GM23338 (cell line): Measurements from ENCODE around the gene XPC. TPM values are rescaled to one million over a fixed set of nuclear protein-coding genes. Genes with fewer than 3 reads are reported as not detected.

ENCODE experiments used
- ATAC-seq: fragments of 200-7000 bp; cut with Tn5 transposase; 3 replicates; pipeline ENCODE4 v1.9.1; 2020
- DNase-seq: peaks from one replicate; pipeline ENCODE4 v3.0.0-alpha.2; 2015; ENCODE audit warnings: low spot score
- H2AFZ ChIP-seq: fragments of 200-600 bp; sonication (generic); 2 replicates; pipeline ENCODE4 v1.8.0; 2016; ENCODE audit warnings: antibody characterized with exemption, mild to moderate bottlenecking, moderate library complexity
- H3F3A ChIP-seq: fragments of 200-600 bp; sonication (generic); replicated peaks from 2 replicates; pipeline ENCODE4 v1.8.0; 2017; ENCODE audit warnings: antibody characterized with exemption, mixed run types, low read depth
- H3K27ac ChIP-seq: fragments of 200-600 bp; sonication (generic); 2 replicates; pipeline ENCODE4 v1.6.1; 2016; ENCODE audit warnings: low read depth
- H3K27me3 ChIP-seq: fragments of 200-600 bp; sonication (generic); 2 replicates; pipeline ENCODE4 v1.8.0; 2016; ENCODE audit warnings: mild to moderate bottlenecking, mixed run types, moderate library complexity; ENCODE audit not compliant: insufficient read depth
- H3K36me3 ChIP-seq: fragments of 200-600 bp; sonication (generic); 2 replicates; pipeline ENCODE4 v1.8.0; 2016; ENCODE audit warnings: mild to moderate bottlenecking; ENCODE audit not compliant: insufficient read depth
- H3K4me1 ChIP-seq: fragments of 200-600 bp; sonication (generic); 2 replicates; pipeline ENCODE4 v1.8.0; 2016; ENCODE audit warnings: mild to moderate bottlenecking, moderate library complexity; ENCODE audit not compliant: insufficient read depth
- H3K4me2 ChIP-seq: fragments of 200-600 bp; sonication (generic); 2 replicates; pipeline ENCODE4 v1.7.1; 2017; ENCODE audit warnings: mixed run types
- H3K4me3 ChIP-seq: fragments of 200-600 bp; sonication (generic); 2 replicates; pipeline ENCODE4 v1.6.1; 2016; ENCODE audit warnings: mixed run types
- H3K79me2 ChIP-seq: fragments of 200-600 bp; sonication (generic); replicated peaks from 2 replicates; pipeline ENCODE4 v1.8.0; 2017; ENCODE audit warnings: mild to moderate bottlenecking; ENCODE audit not compliant: insufficient read depth
- H3K9me2 ChIP-seq: fragments of 200-600 bp; sonication (generic); 2 replicates; pipeline ENCODE4 v1.8.0; 2017; ENCODE audit not compliant: insufficient read depth
- H4K20me1 ChIP-seq: fragments of 200-600 bp; sonication (generic); replicated peaks from 2 replicates; pipeline ENCODE4 v1.8.0; 2017; ENCODE audit warnings: mild to moderate bottlenecking; ENCODE audit not compliant: insufficient read depth
- H3K27ac Mint-ChIP-seq: 2 replicates; pipeline ENCODE4 v1.8.0; 2020; ENCODE audit warnings: inconsistent platforms, mild to moderate bottlenecking, moderate library complexity, mixed read lengths
- H3K27me3 Mint-ChIP-seq: 3 replicates; pipeline ENCODE4 v1.8.0; 2022; ENCODE audit warnings: low read depth, mild to moderate bottlenecking, moderate library complexity, mixed read lengths, inconsistent platforms; ENCODE audit not compliant: insufficient read depth, poor library complexity
- H3K36me3 Mint-ChIP-seq: 3 replicates; pipeline ENCODE4 v1.8.0; 2021; ENCODE audit warnings: low read depth, mild to moderate bottlenecking, inconsistent platforms, moderate library complexity, mixed read lengths
- H3K4me1 Mint-ChIP-seq: 3 replicates; pipeline ENCODE4 v1.8.0; 2020; ENCODE audit warnings: mild to moderate bottlenecking, inconsistent platforms, mixed read lengths
- H3K4me3 Mint-ChIP-seq: 3 replicates; pipeline ENCODE4 v1.8.0; 2021; ENCODE audit warnings: moderate library complexity, mild to moderate bottlenecking, inconsistent platforms, mixed read lengths
- H3K9me3 Mint-ChIP-seq: 3 replicates; pipeline ENCODE4 v1.8.0; 2020; ENCODE audit warnings: moderate library complexity, mild to moderate bottlenecking, inconsistent platforms, mixed read lengths
- ETS1 ChIP-seq: IDR thresholded peaks from 2 replicates; pipeline ENCODE4 v1.6.1; 2016; ENCODE audit warnings: antibody characterized with exemption
- EZH2 ChIP-seq: fragments of 200-600 bp; sonication (generic); IDR thresholded peaks from one replicate; pipeline ENCODE4 v1.8.0; 2017; ENCODE audit warnings: antibody characterized with exemption, mild to moderate bottlenecking, low read depth; ENCODE audit not compliant: unreplicated experiment
- JUNB ChIP-seq: IDR thresholded peaks from one replicate; pipeline ENCODE4 v1.6.1; 2016; ENCODE audit warnings: antibody characterized with exemption; ENCODE audit not compliant: unreplicated experiment
- NANOG ChIP-seq: IDR thresholded peaks from 2 replicates; pipeline ENCODE4 v1.6.1; 2016; ENCODE audit warnings: antibody characterized with exemption, borderline replicate concordance
- POLR2AphosphoS5 ChIP-seq: IDR thresholded peaks from 2 replicates; pipeline ENCODE4 v1.6.1; 2016; ENCODE audit warnings: antibody characterized with exemption, low read depth
- ZNF114 ChIP-seq: fragments of 250-450 bp; sonication (Bioruptor Pico); IDR thresholded peaks from 2 replicates; pipeline ENCODE4 v1.5.0; 2020; ENCODE audit warnings: mild to moderate bottlenecking, moderate library complexity
- ZNF331 ChIP-seq: fragments of 250-450 bp; sonication (Bioruptor Pico); IDR thresholded peaks from 2 replicates; pipeline ENCODE4 v1.5.0; 2020; ENCODE audit warnings: low read depth, mild to moderate bottlenecking, moderate library complexity
- polyA plus RNA-seq: library from polyadenylated mRNA; unstranded; fragments of >200 nt; fragmentation: Nextera tagmentation; extraction: Ambion mirVana; gene quantifications from 2 replicates; pipeline ENCODE4 v1.2.1, GENCODE V29; 2016
- total RNA-seq: library from RNA; depleted of rRNA; stranded (reverse); fragments of >200 nt; shearing (Covaris generic); gene quantifications from 2 replicates; pipeline ENCODE4 v1.2.3, GENCODE V29; 2014
- TF ChIP-seq, protein P1 (sequence below): fragments of 250-450 bp; sonication (Bioruptor Pico); IDR thresholded peaks from 2 replicates; pipeline ENCODE4 v1.5.0; 2020; ENCODE audit warnings: mild to moderate bottlenecking, moderate library complexity
- TF ChIP-seq, protein P2 (sequence below), 2 experiments: fragments of 200-600 bp in 1 of 2; sonication (generic) in 1 of 2; conservative IDR thresholded peaks; 2 replicates each; pipeline versions ENCODE4 v1.5.1 to v1.6.1; 2016 to 2017; ENCODE audit warnings: antibody characterized with exemption in 2 of 2, low read depth in 2 of 2, mild to moderate bottlenecking in 2 of 2, moderate library complexity in 1 of 2

The XPC gene
- total and polyA plus RNA-seq, 2 experiments from 2014 or later, result 34.9 to 41.5 TPM

DNA sequence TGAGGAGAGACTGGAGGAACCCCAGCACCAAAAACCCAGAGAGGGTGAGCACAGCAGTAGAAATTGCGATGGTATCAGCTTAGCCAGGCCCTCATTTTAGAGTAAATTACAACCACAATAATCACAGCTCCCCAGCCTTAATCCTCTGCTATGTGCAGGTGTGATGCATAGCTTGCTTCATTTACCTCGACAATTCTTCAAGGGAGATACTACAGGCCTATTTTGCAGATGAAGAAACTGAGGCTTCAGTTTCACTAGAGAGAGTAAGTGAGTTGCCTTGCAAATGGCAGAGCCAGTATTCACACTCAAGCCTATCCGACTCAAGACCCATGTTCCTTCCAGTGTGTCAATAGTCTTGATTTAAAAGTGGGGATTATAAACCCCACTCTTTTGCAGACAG lies 33.6 kb upstream of the XPC start:
- Histone ChIP-seq H3K27ac (no peak overlapping the region), H3K9me2 (no peaks in the 10 kb centered on the region), H3K27me3 (no peaks in the 10 kb centered on the region), H3K4me2 (no peak overlapping the region), H3K79me2 (no peaks in the 10 kb centered on the region), H3K4me3 (no peak overlapping the region), H4K20me1 (no peaks in the 10 kb centered on the region), H2AFZ (no peak overlapping the region), H3K36me3 (no peaks in the 10 kb centered on the region), H3K4me1 (no peaks in the 10 kb centered on the region; the same call in 1 of the 2 replicates), H3F3A (no peaks in the 10 kb centered on the region)
- peaks cover 4% of the 10 kb centered on the region for H3K27me3 Mint-ChIP-seq
- no peak for TF ChIP-seq JUNB
- TF ChIP-seq ZNF114 (CRISPR knock-in tag), result no peak
- no peak for TF ChIP-seq POLR2AphosphoS5
- no peak for TF ChIP-seq ZNF331 (CRISPR knock-in tag)
- TF ChIP-seq, protein P1, sequence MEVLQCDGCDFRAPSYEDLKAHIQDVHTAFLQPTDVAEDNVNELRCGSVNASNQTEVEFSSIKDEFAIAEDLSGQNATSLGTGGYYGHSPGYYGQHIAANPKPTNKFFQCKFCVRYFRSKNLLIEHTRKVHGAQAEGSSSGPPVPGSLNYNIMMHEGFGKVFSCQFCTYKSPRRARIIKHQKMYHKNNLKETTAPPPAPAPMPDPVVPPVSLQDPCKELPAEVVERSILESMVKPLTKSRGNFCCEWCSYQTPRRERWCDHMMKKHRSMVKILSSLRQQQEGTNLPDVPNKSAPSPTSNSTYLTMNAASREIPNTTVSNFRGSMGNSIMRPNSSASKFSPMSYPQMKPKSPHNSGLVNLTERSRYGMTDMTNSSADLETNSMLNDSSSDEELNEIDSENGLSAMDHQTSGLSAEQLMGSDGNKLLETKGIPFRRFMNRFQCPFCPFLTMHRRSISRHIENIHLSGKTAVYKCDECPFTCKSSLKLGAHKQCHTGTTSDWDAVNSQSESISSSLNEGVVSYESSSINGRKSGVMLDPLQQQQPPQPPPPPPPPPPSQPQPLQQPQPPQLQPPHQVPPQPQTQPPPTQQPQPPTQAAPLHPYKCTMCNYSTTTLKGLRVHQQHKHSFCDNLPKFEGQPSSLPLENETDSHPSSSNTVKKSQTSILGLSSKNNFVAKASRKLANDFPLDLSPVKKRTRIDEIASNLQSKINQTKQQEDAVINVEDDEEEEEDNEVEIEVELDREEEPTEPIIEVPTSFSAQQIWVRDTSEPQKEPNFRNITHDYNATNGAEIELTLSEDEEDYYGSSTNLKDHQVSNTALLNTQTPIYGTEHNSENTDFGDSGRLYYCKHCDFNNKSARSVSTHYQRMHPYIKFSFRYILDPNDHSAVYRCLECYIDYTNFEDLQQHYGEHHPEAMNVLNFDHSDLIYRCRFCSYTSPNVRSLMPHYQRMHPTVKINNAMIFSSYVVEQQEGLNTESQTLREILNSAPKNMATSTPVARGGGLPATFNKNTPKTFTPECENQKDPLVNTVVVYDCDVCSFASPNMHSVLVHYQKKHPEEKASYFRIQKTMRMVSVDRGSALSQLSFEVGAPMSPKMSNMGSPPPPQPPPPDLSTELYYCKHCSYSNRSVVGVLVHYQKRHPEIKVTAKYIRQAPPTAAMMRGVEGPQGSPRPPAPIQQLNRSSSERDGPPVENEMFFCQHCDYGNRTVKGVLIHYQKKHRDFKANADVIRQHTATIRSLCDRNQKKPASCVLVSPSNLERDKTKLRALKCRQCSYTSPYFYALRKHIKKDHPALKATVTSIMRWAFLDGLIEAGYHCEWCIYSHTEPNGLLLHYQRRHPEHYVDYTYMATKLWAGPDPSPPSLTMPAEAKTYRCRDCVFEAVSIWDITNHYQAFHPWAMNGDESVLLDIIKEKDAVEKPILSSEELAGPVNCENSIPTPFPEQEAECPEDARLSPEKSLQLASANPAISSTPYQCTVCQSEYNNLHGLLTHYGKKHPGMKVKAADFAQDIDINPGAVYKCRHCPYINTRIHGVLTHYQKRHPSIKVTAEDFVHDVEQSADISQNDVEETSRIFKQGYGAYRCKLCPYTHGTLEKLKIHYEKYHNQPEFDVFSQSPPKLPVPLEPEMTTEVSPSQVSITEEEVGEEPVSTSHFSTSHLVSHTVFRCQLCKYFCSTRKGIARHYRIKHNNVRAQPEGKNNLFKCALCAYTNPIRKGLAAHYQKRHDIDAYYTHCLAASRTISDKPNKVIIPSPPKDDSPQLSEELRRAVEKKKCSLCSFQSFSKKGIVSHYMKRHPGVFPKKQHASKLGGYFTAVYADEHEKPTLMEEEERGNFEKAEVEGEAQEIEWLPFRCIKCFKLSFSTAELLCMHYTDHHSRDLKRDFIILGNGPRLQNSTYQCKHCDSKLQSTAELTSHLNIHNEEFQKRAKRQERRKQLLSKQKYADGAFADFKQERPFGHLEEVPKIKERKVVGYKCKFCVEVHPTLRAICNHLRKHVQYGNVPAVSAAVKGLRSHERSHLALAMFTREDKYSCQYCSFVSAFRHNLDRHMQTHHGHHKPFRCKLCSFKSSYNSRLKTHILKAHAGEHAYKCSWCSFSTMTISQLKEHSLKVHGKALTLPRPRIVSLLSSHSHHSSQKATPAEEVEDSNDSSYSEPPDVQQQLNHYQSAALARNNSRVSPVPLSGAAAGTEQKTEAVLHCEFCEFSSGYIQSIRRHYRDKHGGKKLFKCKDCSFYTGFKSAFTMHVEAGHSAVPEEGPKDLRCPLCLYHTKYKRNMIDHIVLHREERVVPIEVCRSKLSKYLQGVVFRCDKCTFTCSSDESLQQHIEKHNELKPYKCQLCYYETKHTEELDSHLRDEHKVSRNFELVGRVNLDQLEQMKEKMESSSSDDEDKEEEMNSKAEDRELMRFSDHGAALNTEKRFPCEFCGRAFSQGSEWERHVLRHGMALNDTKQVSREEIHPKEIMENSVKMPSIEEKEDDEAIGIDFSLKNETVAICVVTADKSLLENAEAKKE (CRISPR knock-in tag), result no peak
- no peak for TF ChIP-seq EZH2
- TF ChIP-seq, protein P2, sequence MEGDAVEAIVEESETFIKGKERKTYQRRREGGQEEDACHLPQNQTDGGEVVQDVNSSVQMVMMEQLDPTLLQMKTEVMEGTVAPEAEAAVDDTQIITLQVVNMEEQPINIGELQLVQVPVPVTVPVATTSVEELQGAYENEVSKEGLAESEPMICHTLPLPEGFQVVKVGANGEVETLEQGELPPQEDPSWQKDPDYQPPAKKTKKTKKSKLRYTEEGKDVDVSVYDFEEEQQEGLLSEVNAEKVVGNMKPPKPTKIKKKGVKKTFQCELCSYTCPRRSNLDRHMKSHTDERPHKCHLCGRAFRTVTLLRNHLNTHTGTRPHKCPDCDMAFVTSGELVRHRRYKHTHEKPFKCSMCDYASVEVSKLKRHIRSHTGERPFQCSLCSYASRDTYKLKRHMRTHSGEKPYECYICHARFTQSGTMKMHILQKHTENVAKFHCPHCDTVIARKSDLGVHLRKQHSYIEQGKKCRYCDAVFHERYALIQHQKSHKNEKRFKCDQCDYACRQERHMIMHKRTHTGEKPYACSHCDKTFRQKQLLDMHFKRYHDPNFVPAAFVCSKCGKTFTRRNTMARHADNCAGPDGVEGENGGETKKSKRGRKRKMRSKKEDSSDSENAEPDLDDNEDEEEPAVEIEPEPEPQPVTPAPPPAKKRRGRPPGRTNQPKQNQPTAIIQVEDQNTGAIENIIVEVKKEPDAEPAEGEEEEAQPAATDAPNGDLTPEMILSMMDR (conservative IDR thresholded peaks at IDR 0.05; ENCODE audit: low read depth in 2 of 2), result no peak
- no peak for TF ChIP-seq NANOG
- no peak for TF ChIP-seq ETS1
- peaks cover 9% of the 10 kb centered on the region; the same call in 2 of the 3 replicates for H3K4me1 Mint-ChIP-seq
- H3K4me3 Mint-ChIP-seq, result no peak overlapping the region
- peaks cover 6% of the 10 kb centered on the region; the same call in 2 of the 3 replicates for H3K9me3 Mint-ChIP-seq
- no peak overlapping the region for H3K27ac Mint-ChIP-seq
- peaks cover 6% of the 10 kb centered on the region; the same call in 2 of the 3 replicates for H3K36me3 Mint-ChIP-seq
- ATAC-seq (no peak), DNase-seq (no peak)
